Ishikawa (cell line): ENCODE measurements around the gene RICTOR.

Source experiments
- CEBPB ChIP-seq: IDR thresholded peaks from 2 replicates; pipeline ENCODE4 v1.6.1; 2012
- CREB1 ChIP-seq: IDR thresholded peaks from 2 replicates; pipeline ENCODE4 v1.6.1; 2012; ENCODE audit warnings: low read depth
- EGR1 ChIP-seq: IDR thresholded peaks from 2 replicates; pipeline ENCODE4 v1.6.1; 2012
- EP300 ChIP-seq: IDR thresholded peaks from 2 replicates; pipeline ENCODE4 v1.6.1; 2012; ENCODE audit warnings: borderline replicate concordance
- FOXM1 ChIP-seq: IDR thresholded peaks from 2 replicates; pipeline ENCODE4 v1.6.1; 2012; ENCODE audit warnings: low read depth, borderline replicate concordance
- MAX ChIP-seq: IDR thresholded peaks from 2 replicates; pipeline ENCODE4 v1.6.1; 2012
- NFIC ChIP-seq: IDR thresholded peaks from 2 replicates; pipeline ENCODE4 v1.6.1; 2012
- RAD21 ChIP-seq: IDR thresholded peaks from 2 replicates; pipeline ENCODE4 v1.6.1; 2012; ENCODE audit warnings: low read depth
- TAF1 ChIP-seq: IDR thresholded peaks from 2 replicates; pipeline ENCODE4 v1.6.1; 2012; ENCODE audit warnings: low read depth, mild to moderate bottlenecking
- TCF12 ChIP-seq: IDR thresholded peaks from 2 replicates; pipeline ENCODE4 v1.6.1; 2012; ENCODE audit warnings: low read depth
- TEAD4 ChIP-seq: IDR thresholded peaks from 2 replicates; pipeline ENCODE4 v1.6.1; 2012
- YY1 ChIP-seq: IDR thresholded peaks from 2 replicates; pipeline ENCODE4 v1.6.1; 2012; ENCODE audit warnings: low read depth
- ZBTB7A ChIP-seq: IDR thresholded peaks from 2 replicates; pipeline ENCODE4 v1.6.1; 2012; ENCODE audit warnings: low read depth
- TF ChIP-seq, protein P1 (sequence below): IDR thresholded peaks from 2 replicates; pipeline ENCODE4 v1.6.1; 2012; ENCODE audit warnings: low read depth, mild to moderate bottlenecking
- TF ChIP-seq, protein P2 (sequence below): IDR thresholded peaks from 2 replicates; pipeline ENCODE4 v1.6.1; 2012

The RICTOR gene

GRCh38 chr5:39099831-39100230, 25.6 kb upstream of the RICTOR start:
- no peak for TF ChIP-seq TCF12
- TF ChIP-seq NFIC: no peak
- no peak for TF ChIP-seq CREB1
- no peak for TF ChIP-seq TEAD4
- no peak for TF ChIP-seq TAF1
- TF ChIP-seq FOXM1: no peak
- TF ChIP-seq, protein P1, sequence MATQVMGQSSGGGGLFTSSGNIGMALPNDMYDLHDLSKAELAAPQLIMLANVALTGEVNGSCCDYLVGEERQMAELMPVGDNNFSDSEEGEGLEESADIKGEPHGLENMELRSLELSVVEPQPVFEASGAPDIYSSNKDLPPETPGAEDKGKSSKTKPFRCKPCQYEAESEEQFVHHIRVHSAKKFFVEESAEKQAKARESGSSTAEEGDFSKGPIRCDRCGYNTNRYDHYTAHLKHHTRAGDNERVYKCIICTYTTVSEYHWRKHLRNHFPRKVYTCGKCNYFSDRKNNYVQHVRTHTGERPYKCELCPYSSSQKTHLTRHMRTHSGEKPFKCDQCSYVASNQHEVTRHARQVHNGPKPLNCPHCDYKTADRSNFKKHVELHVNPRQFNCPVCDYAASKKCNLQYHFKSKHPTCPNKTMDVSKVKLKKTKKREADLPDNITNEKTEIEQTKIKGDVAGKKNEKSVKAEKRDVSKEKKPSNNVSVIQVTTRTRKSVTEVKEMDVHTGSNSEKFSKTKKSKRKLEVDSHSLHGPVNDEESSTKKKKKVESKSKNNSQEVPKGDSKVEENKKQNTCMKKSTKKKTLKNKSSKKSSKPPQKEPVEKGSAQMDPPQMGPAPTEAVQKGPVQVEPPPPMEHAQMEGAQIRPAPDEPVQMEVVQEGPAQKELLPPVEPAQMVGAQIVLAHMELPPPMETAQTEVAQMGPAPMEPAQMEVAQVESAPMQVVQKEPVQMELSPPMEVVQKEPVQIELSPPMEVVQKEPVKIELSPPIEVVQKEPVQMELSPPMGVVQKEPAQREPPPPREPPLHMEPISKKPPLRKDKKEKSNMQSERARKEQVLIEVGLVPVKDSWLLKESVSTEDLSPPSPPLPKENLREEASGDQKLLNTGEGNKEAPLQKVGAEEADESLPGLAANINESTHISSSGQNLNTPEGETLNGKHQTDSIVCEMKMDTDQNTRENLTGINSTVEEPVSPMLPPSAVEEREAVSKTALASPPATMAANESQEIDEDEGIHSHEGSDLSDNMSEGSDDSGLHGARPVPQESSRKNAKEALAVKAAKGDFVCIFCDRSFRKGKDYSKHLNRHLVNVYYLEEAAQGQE: no peak

GRCh38 chr5:39093352-39093751, 19.2 kb upstream of the RICTOR start:
- TF ChIP-seq CEBPB: no peak
- TF ChIP-seq YY1: no peak
- TF ChIP-seq, protein P2, sequence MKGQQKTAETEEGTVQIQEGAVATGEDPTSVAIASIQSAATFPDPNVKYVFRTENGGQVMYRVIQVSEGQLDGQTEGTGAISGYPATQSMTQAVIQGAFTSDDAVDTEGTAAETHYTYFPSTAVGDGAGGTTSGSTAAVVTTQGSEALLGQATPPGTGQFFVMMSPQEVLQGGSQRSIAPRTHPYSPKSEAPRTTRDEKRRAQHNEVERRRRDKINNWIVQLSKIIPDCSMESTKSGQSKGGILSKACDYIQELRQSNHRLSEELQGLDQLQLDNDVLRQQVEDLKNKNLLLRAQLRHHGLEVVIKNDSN: no peak
- TF ChIP-seq EP300: no peak
- TF ChIP-seq NFIC: no peak
- TF ChIP-seq TEAD4: no peak
- no peak for TF ChIP-seq TCF12

DNA sequence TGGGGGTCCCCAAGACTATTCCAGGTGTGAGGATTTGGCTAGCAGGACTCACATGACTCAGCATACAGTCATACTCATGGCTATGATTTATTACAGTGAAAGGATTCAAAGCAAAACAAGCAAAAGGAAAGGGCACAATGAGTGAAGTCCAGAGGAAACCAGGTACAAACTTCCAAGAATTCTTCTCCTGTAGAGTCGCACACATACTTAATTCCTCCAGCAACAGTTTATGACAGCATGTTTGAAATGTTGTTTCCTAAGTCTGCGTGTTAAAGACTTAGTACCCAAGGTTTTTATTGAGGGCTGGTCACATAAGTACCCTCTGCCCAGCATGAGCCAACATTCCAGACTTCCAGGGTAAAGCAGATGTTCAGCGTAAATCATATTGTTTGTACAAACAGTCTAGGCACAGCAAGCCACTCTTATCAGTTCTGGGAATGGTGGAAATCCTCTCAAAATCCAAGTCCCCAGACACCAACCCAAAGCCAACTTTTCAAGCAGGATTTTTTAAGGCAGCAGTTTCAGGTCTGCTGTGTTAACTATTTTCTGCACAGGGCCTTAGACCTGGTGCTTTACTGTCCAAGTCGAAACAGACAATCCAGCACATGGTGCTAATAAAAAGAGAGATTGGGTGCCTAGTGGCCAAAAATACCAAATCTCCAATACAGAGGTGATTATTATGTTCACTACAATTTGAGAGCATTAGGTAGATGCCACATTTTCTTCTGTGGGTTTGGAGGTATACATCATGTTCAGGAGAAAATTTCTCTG, 18.6 kb upstream of the RICTOR start:
- TF ChIP-seq TCF12 (peak; percentile 27; the same call in 1 of the 2 replicates), RAD21 (no peak)

DNA sequence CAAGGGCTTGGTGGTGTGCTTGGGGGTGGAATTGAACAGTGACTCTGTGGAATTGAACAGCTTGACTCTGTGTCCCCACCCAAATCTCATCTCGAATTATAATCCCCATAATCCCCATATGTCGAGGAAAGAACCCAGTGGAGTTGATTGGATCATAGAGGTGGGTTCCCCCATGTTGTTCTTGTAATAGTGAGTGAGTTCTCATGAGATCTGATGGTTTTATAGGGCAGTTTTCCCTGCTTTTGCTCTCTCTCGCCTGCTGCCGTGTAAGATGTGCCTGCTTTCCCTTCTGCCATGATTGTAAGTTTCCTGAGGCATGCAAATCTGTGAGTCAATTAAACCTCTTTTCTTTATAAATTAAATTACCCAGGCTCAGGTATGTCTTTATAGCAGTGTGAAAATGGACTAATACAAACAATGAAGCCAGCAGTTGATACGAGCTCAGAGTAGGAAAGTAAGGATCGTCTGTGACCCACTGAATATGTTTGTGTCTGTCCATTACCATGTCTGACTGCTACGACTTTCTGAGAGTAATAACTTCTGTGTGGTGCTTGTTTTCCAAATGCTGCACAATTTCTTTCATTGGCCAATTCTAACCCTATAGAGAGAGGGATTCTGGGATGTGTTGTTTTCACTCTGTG, 17.9 kb upstream of the RICTOR start:
- TF ChIP-seq, protein P2: no peak
- TF ChIP-seq TCF12 (no peak), ZBTB7A (no peak), CEBPB (no peak), TEAD4 (no peak), EGR1 (no peak), RAD21 (no peak), TAF1 (no peak), NFIC (no peak), CREB1 (no peak), FOXM1 (no peak), YY1 (no peak)
- TF ChIP-seq, protein P1: no peak

DNA sequence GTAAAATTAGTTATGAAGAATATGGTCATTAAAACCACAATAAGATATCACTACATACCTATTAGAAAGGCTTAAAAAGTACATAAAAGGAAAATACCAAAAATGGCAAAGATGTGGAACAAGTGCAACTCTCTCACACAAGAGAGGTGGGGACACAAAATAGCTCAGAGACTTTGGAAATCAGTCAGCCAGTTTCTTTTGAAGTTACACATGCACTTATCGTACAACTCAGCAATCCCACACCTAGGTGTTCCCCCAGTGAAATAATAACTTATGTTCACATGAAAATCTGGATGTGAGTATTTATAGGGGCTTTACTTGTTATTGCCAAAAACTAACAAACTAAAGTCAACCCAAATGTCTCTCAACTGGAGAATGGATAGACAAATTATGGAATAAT, 9.8 kb upstream of the RICTOR start:
- TF ChIP-seq FOXM1 (no peak), TCF12 (no peak), TEAD4 (no peak), EP300 (no peak), MAX (no peak)
- TF ChIP-seq, protein P1: no peak
